Measurements from ENCODE around the gene CC2D1A.

DNA sequence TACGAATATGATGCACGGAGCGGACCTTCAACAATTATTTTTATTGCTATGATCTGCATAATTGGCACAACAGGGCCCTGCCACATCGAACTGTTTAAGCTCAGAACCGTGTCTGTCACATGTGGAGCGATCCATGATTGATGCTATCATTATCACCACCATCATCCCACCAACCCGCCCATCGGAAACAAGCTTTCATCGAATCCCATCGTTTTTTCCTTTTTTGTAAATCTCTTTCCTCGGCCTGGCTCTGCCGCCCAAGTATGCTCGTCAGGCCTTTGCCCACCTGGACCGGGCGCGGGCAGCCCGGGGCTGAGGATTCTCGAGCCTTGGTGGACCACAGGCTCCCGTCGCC, 45.8 kb downstream of the CC2D1A start:
- TF ChIP-seq EZH2phosphoT487 (IDR thresholded peaks at IDR 0.05; ENCODE audit: insufficient read depth, low read depth) (no peak), EZH2 (IDR thresholded peaks at IDR 0.05; ENCODE audit: insufficient read depth, poor library complexity, severe bottlenecking) (no peak)
